Liver (tissue), 3 donors: ENCODE measurements around the gene STPG4.

ENCODE experiments used
- EGR1 ChIP-seq, 2 donors: IDR thresholded peaks; 2 replicates each; pipeline ENCODE4 v1.6.1; 2016 to 2018; ENCODE audit warnings: antibody characterized with exemption in 2 of 2, low read depth in 2 of 2
- FOXA2 ChIP-seq: IDR thresholded peaks from 2 replicates; pipeline ENCODE4 v1.6.1; 2016; ENCODE audit warnings: antibody characterized with exemption
- GABPA ChIP-seq, 2 donors: IDR thresholded peaks in 1 of 2; conservative IDR thresholded peaks in 1 of 2; 2 replicates each; pipeline ENCODE4 v1.6.1; 2016; ENCODE audit warnings: antibody characterized with exemption in 2 of 2, mild to moderate bottlenecking in 1 of 2, moderate library complexity in 1 of 2
- RAD21 ChIP-seq, 2 donors: IDR thresholded peaks; 2 replicates each; pipeline ENCODE4 v1.6.1; 2016; ENCODE audit warnings: antibody characterized with exemption in 2 of 2, mild to moderate bottlenecking in 2 of 2
- RXRA ChIP-seq, 2 donors: IDR thresholded peaks; 2 replicates each; pipeline ENCODE4 v1.6.1; 2017 to 2018; ENCODE audit warnings: antibody characterized with exemption in 2 of 2, mild to moderate bottlenecking in 1 of 2
- TAF1 ChIP-seq: conservative IDR thresholded peaks from 2 replicates; pipeline ENCODE4 v1.6.1; 2016; ENCODE audit warnings: antibody characterized with exemption, mild to moderate bottlenecking
- YY1 ChIP-seq: IDR thresholded peaks from 2 replicates; pipeline ENCODE4 v1.6.1; 2016; ENCODE audit warnings: antibody characterized with exemption, mild to moderate bottlenecking
- TF ChIP-seq, protein P1 (sequence below): fragments of 150-350 bp; IDR thresholded peaks from 2 replicates; pipeline ENCODE4 v1.5.1; 2017; ENCODE audit warnings: improper control_type of control experiment, low read depth, low read length; ENCODE audit not compliant: missing input control
- TF ChIP-seq, protein P2 (sequence below): IDR thresholded peaks from 2 replicates; pipeline ENCODE4 v1.6.1; 2016; ENCODE audit warnings: antibody characterized with exemption
- TF ChIP-seq, protein P3 (sequence below): IDR thresholded peaks from 2 replicates; pipeline ENCODE4 v1.6.1; 2016; ENCODE audit warnings: antibody characterized with exemption
- TF ChIP-seq, protein P4 (sequence below): IDR thresholded peaks from 2 replicates; pipeline ENCODE4 v1.6.1; 2016; ENCODE audit warnings: antibody characterized with exemption
- TF ChIP-seq, protein P5 (sequence below): IDR thresholded peaks from 2 replicates; pipeline ENCODE4 v1.6.1; 2016; ENCODE audit warnings: antibody characterized with exemption, mild to moderate bottlenecking
- donor health status: healthy.
- donor health status: healthy.

DNA sequence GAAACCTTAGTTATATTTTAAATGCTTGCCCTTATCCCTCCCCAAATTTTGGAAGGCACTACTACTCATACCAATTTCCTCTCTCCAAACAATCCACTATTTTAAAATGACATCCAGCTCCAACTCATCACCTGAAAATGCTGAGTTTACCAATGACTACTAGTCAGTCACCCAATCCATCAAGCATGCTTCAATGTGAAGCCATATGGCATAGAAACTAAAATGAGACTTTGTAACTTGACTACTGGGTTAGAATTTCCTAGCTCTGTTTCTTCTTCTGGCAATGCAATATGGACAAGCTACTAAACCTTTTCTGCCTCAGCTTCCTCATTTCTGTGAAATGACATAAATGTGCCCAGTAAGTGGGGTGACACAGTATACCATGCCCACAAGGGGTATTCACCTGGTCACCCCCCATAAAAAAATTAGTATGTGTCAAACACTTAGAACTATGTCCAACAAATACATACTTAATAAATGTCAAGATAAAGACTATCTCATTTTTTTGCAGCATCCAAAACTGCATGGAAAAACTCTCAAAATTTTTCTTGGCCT, 10.0 kb upstream of the STPG4 start:
- TF ChIP-seq, protein P1, sequence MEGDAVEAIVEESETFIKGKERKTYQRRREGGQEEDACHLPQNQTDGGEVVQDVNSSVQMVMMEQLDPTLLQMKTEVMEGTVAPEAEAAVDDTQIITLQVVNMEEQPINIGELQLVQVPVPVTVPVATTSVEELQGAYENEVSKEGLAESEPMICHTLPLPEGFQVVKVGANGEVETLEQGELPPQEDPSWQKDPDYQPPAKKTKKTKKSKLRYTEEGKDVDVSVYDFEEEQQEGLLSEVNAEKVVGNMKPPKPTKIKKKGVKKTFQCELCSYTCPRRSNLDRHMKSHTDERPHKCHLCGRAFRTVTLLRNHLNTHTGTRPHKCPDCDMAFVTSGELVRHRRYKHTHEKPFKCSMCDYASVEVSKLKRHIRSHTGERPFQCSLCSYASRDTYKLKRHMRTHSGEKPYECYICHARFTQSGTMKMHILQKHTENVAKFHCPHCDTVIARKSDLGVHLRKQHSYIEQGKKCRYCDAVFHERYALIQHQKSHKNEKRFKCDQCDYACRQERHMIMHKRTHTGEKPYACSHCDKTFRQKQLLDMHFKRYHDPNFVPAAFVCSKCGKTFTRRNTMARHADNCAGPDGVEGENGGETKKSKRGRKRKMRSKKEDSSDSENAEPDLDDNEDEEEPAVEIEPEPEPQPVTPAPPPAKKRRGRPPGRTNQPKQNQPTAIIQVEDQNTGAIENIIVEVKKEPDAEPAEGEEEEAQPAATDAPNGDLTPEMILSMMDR: no peak
- TF ChIP-seq, protein P2, sequence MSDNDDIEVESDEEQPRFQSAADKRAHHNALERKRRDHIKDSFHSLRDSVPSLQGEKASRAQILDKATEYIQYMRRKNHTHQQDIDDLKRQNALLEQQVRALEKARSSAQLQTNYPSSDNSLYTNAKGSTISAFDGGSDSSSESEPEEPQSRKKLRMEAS: no peak
- TF ChIP-seq RAD21 (IDR thresholded peaks at IDR 0.05) (no peak), GABPA (IDR thresholded peaks at IDR 0.05 in 1 of 2, conservative IDR thresholded peaks at IDR 0.05 in 1 of 2) (no peak), TAF1 (no peak), RXRA (IDR thresholded peaks at IDR 0.05) (no peak), EGR1 (IDR thresholded peaks at IDR 0.05; ENCODE audit: low read depth in 2 of 2) (no peak), FOXA2 (no peak), YY1 (no peak)
- TF ChIP-seq, protein P3, sequence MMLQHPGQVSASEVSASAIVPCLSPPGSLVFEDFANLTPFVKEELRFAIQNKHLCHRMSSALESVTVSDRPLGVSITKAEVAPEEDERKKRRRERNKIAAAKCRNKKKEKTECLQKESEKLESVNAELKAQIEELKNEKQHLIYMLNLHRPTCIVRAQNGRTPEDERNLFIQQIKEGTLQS: no peak
- TF ChIP-seq, protein P4, sequence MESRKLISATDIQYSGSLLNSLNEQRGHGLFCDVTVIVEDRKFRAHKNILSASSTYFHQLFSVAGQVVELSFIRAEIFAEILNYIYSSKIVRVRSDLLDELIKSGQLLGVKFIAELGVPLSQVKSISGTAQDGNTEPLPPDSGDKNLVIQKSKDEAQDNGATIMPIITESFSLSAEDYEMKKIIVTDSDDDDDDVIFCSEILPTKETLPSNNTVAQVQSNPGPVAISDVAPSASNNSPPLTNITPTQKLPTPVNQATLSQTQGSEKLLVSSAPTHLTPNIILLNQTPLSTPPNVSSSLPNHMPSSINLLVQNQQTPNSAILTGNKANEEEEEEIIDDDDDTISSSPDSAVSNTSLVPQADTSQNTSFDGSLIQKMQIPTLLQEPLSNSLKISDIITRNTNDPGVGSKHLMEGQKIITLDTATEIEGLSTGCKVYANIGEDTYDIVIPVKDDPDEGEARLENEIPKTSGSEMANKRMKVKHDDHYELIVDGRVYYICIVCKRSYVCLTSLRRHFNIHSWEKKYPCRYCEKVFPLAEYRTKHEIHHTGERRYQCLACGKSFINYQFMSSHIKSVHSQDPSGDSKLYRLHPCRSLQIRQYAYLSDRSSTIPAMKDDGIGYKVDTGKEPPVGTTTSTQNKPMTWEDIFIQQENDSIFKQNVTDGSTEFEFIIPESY: no peak
- TF ChIP-seq, protein P5, sequence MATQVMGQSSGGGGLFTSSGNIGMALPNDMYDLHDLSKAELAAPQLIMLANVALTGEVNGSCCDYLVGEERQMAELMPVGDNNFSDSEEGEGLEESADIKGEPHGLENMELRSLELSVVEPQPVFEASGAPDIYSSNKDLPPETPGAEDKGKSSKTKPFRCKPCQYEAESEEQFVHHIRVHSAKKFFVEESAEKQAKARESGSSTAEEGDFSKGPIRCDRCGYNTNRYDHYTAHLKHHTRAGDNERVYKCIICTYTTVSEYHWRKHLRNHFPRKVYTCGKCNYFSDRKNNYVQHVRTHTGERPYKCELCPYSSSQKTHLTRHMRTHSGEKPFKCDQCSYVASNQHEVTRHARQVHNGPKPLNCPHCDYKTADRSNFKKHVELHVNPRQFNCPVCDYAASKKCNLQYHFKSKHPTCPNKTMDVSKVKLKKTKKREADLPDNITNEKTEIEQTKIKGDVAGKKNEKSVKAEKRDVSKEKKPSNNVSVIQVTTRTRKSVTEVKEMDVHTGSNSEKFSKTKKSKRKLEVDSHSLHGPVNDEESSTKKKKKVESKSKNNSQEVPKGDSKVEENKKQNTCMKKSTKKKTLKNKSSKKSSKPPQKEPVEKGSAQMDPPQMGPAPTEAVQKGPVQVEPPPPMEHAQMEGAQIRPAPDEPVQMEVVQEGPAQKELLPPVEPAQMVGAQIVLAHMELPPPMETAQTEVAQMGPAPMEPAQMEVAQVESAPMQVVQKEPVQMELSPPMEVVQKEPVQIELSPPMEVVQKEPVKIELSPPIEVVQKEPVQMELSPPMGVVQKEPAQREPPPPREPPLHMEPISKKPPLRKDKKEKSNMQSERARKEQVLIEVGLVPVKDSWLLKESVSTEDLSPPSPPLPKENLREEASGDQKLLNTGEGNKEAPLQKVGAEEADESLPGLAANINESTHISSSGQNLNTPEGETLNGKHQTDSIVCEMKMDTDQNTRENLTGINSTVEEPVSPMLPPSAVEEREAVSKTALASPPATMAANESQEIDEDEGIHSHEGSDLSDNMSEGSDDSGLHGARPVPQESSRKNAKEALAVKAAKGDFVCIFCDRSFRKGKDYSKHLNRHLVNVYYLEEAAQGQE: no peak
